ENCODE results near the gene ELMO2.

DNA sequence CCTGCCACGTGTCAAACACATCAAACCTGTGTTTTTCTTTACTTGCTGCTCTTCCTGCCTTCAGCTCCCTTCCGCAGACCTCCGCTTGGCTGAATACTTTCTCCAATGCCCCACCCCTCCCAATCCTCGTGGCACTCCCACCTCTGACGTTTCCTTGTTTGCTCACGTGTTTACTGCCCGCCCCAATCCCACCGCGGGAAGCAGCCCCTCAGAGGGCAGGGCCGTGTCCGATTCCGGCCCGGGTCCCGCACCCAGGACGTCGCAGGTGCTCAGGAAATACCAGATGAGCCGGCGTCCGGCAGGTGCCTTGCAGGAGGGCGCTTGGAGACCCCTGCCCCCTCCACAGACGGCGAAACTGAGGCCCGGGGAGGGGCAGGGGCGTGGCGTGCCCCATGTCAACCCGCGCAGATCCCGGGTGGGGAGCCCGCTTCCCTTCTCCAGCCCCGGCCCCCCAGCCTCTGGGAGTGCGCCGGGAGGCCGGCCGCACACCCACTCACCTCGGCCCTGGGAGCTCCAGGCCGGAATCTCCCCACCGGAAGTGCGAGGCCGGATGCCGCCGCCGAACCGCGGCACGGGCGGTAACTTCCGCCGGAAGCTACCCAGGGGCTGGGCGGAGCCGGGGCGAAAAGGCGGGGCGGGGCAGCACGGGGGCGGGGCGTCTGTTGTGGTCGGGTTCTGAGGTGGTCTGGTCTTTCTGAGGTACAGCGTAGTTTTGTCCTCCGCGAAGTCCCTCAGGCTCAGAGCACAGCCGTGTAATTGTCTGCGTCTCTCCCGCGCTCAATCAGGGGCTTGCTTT, 42.3 kb downstream of the ELMO2 start:
- TF ChIP-seq, protein P1, sequence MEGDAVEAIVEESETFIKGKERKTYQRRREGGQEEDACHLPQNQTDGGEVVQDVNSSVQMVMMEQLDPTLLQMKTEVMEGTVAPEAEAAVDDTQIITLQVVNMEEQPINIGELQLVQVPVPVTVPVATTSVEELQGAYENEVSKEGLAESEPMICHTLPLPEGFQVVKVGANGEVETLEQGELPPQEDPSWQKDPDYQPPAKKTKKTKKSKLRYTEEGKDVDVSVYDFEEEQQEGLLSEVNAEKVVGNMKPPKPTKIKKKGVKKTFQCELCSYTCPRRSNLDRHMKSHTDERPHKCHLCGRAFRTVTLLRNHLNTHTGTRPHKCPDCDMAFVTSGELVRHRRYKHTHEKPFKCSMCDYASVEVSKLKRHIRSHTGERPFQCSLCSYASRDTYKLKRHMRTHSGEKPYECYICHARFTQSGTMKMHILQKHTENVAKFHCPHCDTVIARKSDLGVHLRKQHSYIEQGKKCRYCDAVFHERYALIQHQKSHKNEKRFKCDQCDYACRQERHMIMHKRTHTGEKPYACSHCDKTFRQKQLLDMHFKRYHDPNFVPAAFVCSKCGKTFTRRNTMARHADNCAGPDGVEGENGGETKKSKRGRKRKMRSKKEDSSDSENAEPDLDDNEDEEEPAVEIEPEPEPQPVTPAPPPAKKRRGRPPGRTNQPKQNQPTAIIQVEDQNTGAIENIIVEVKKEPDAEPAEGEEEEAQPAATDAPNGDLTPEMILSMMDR (IDR thresholded peaks at IDR 0.05; ENCODE audit: low read length): no peak
- no peak for TF ChIP-seq EZH2 (IDR thresholded peaks at IDR 0.05; ENCODE audit: borderline replicate concordance, low read length)
